SK-N-SH treated with all-trans-retinoic acid at 6 μM for 48 hours (cell line): ENCODE data around the gene ETV1.

ENCODE experiments used
- GLIS3 ChIP-seq: fragments of 250-450 bp; sonication (Bioruptor Pico); IDR thresholded peaks from 2 replicates; pipeline ENCODE4 v1.5.0; 2020; ENCODE audit warnings: mild to moderate bottlenecking, moderate library complexity
- ISL1 ChIP-seq: fragments of 250-450 bp; sonication (Bioruptor Pico); IDR thresholded peaks from 2 replicates; pipeline ENCODE4 v2.1.2; 2022; ENCODE audit warnings: mild to moderate bottlenecking, moderate library complexity
- ZNF8 ChIP-seq: fragments of 450-650 bp; formaldehyde crosslinking; IDR thresholded peaks from 2 replicates; pipeline ENCODE4 v1.5.0; 2020; ENCODE audit warnings: mild to moderate bottlenecking, moderate library complexity
- TF ChIP-seq, protein P1 (sequence below): fragments of 250-450 bp; sonication (Bioruptor Pico); IDR thresholded peaks from 2 replicates; pipeline ENCODE4 v1.5.0; 2020; ENCODE audit warnings: mild to moderate bottlenecking, moderate library complexity
- TF ChIP-seq, protein P2 (sequence below): fragments of 250-450 bp; sonication (Bioruptor Pico); IDR thresholded peaks from 2 replicates; pipeline ENCODE4 v1.8.0; 2021; ENCODE audit warnings: low read depth, mild to moderate bottlenecking, moderate library complexity, borderline replicate concordance

DNA sequence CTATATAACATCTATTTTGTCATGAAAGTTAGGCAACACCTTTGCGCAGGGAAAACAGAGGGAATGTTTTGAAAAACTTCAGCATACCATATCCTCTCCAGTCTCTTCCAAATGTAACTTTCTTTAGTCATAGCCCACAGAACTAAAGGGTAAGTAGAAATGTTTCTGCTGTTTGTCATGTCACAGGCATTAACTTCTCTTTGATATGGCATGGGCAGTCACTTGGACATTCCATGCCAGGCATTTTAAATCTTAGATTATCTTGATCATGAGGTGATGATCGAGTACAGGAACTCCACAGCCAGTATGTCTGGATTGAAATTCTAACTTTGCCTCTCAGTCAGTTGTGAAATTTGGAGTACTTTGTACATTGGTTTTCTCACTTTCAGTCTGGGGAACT, 27.5 kb upstream of the ETV1 start:
- TF ChIP-seq ISL1 (CRISPR knock-in tag) (peak; percentile 69; the same call in 1 of the 2 replicates), ZNF8 (no peak), GLIS3 (no peak)
- TF ChIP-seq, protein P1, sequence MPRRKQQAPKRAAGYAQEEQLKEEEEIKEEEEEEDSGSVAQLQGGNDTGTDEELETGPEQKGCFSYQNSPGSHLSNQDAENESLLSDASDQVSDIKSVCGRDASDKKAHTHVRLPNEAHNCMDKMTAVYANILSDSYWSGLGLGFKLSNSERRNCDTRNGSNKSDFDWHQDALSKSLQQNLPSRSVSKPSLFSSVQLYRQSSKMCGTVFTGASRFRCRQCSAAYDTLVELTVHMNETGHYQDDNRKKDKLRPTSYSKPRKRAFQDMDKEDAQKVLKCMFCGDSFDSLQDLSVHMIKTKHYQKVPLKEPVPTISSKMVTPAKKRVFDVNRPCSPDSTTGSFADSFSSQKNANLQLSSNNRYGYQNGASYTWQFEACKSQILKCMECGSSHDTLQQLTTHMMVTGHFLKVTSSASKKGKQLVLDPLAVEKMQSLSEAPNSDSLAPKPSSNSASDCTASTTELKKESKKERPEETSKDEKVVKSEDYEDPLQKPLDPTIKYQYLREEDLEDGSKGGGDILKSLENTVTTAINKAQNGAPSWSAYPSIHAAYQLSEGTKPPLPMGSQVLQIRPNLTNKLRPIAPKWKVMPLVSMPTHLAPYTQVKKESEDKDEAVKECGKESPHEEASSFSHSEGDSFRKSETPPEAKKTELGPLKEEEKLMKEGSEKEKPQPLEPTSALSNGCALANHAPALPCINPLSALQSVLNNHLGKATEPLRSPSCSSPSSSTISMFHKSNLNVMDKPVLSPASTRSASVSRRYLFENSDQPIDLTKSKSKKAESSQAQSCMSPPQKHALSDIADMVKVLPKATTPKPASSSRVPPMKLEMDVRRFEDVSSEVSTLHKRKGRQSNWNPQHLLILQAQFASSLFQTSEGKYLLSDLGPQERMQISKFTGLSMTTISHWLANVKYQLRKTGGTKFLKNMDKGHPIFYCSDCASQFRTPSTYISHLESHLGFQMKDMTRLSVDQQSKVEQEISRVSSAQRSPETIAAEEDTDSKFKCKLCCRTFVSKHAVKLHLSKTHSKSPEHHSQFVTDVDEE (CRISPR knock-in tag): no peak
- TF ChIP-seq, protein P2, sequence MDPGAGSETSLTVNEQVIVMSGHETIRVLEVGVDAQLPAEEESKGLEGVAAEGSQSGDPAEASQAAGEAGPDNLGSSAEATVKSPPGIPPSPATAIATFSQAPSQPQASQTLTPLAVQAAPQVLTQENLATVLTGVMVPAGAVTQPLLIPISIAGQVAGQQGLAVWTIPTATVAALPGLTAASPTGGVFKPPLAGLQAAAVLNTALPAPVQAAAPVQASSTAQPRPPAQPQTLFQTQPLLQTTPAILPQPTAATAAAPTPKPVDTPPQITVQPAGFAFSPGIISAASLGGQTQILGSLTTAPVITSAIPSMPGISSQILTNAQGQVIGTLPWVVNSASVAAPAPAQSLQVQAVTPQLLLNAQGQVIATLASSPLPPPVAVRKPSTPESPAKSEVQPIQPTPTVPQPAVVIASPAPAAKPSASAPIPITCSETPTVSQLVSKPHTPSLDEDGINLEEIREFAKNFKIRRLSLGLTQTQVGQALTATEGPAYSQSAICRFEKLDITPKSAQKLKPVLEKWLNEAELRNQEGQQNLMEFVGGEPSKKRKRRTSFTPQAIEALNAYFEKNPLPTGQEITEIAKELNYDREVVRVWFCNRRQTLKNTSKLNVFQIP (CRISPR knock-in tag): no peak
